OCI-LY7 (cell line): Measurements from ENCODE around the gene P4HTM. TPM values are rescaled to one million over a fixed set of nuclear protein-coding genes. Genes with fewer than 3 reads are reported as not detected.

Experiments used
- microRNA-seq: library from miRNA; unstranded; fragments of <30 nt; microRNA quantifications from one replicate; pipeline ENCODE4 v1.2.0, GENCODE V29; 2022; ENCODE audit warnings: borderline replicate concordance
- small RNA-seq: library from RNA; depleted of rRNA; stranded (forward); fragments of <200 nt; gene quantifications from one replicate; pipeline ENCODE3, GENCODE V24; 2014
- total RNA-seq, 2 experiments: library from RNA; depleted of rRNA in 1 of 2; stranded (reverse); fragments of >200 nt in 1 of 2; shearing (Covaris generic) in 1 of 2; gene quantifications; 2 replicates each; pipeline ENCODE4 v1.2.3, GENCODE V29; 2014 to 2022

Gene P4HTM
- total RNA-seq, 2 experiments from 2014 or later, result 36.9 to 45.3 TPM

Small RNA genes within 50 kb of the gene (microRNA-seq; reads per million reads assigned to microRNA genes)
- gene MIR191, result 60,051 reads per million, percentile 99 among the genes with 10 or more reads in this experiment
- 13,748 reads per million, percentile 96 among the genes with 10 or more reads in this experiment for gene MIR425

Small RNA genes within 50 kb of the gene (small RNA-seq; reads per million reads assigned to genes)
- gene MIR191 (258 reads per million, percentile 99 among the genes with 10 or more reads in this experiment), gene MIR425 (7.9 reads per million, percentile 94 among the genes with 10 or more reads in this experiment)

Other genes with a start within 250 kb of the P4HTM start
- 13.8 and 16.0 TPM in 2 replicates for gene PRKAR2A, start 142.4 kb upstream of the P4HTM start, total RNA-seq (2014; rRNA removed; shearing (Covaris generic))
- gene PRKAR2A, start 142.4 kb upstream of the P4HTM start, total RNA-seq (2022), result 19.6 and 22.4 TPM in 2 replicates
- 20.9 and 21.3 TPM in 2 replicates for gene SLC25A20, start 91.4 kb upstream of the P4HTM start, total RNA-seq (2014; rRNA removed; shearing (Covaris generic))
- gene SLC25A20, start 91.4 kb upstream of the P4HTM start, total RNA-seq (2022), result 19.1 and 20.1 TPM in 2 replicates
- gene ARIH2, start 71.4 kb upstream of the P4HTM start, total RNA-seq (2014; rRNA removed; shearing (Covaris generic)), result 121 and 124 TPM in 2 replicates
- 113 and 131 TPM in 2 replicates for gene ARIH2, start 71.4 kb upstream of the P4HTM start, total RNA-seq (2022)
- gene WDR6, start 17.1 kb downstream of the P4HTM start, total RNA-seq (2014; rRNA removed; shearing (Covaris generic)), result 92.0 and 101 TPM in 2 replicates
- 128 and 131 TPM in 2 replicates for gene WDR6, start 17.1 kb downstream of the P4HTM start, total RNA-seq (2022)
- 26.3 and 36.2 TPM in 2 replicates for gene DALRD3, start 28.3 kb downstream of the P4HTM start, total RNA-seq (2014; rRNA removed; shearing (Covaris generic))
- gene DALRD3, start 28.3 kb downstream of the P4HTM start, total RNA-seq (2022), result 35.0 and 35.7 TPM in 2 replicates
- gene NDUFAF3, start 31.9 kb downstream of the P4HTM start, total RNA-seq (2014; rRNA removed; shearing (Covaris generic)), result 255 and 309 TPM in 2 replicates
- 124 and 147 TPM in 2 replicates for gene NDUFAF3, start 31.9 kb downstream of the P4HTM start, total RNA-seq (2022)
- gene IMPDH2, start 39.2 kb downstream of the P4HTM start, total RNA-seq (2014; rRNA removed; shearing (Covaris generic)), result 295 and 319 TPM in 2 replicates
- 328 and 360 TPM in 2 replicates for gene IMPDH2, start 39.2 kb downstream of the P4HTM start, total RNA-seq (2022)
- gene QRICH1, start 103.8 kb downstream of the P4HTM start, total RNA-seq (2014; rRNA removed; shearing (Covaris generic)), result 93.0 and 111 TPM in 2 replicates
- gene QRICH1, start 103.8 kb downstream of the P4HTM start, total RNA-seq (2022), result 132 and 156 TPM in 2 replicates
- gene QARS1, start 114.5 kb downstream of the P4HTM start, total RNA-seq (2014; rRNA removed; shearing (Covaris generic)), result 290 and 310 TPM in 2 replicates
- 355 and 459 TPM in 2 replicates for gene QARS1, start 114.5 kb downstream of the P4HTM start, total RNA-seq (2022)
- 49.4 and 57.2 TPM in 2 replicates for gene USP19, start 130.6 kb downstream of the P4HTM start, total RNA-seq (2014; rRNA removed; shearing (Covaris generic))
- 69.4 and 78.3 TPM in 2 replicates for gene USP19, start 130.6 kb downstream of the P4HTM start, total RNA-seq (2022)
- 0.44 TPM in 2 replicates for gene LAMB2, start 142.8 kb downstream of the P4HTM start, total RNA-seq (2014; rRNA removed; shearing (Covaris generic))
- not detected in 2 replicates for gene LAMB2, start 142.8 kb downstream of the P4HTM start, total RNA-seq (2022)
- gene CCDC71, start 176.1 kb downstream of the P4HTM start, total RNA-seq (2014; rRNA removed; shearing (Covaris generic)), result 20.3 and 27.9 TPM in 2 replicates
- gene CCDC71, start 176.1 kb downstream of the P4HTM start, total RNA-seq (2022), result 22.7 and 23.4 TPM in 2 replicates
- gene KLHDC8B, start 181.4 kb downstream of the P4HTM start, total RNA-seq (2014; rRNA removed; shearing (Covaris generic)), result 0.69 TPM in 1 of 2 replicates, not detected in the other
- 0.91 and 1.3 TPM in 2 replicates for gene KLHDC8B, start 181.4 kb downstream of the P4HTM start, total RNA-seq (2022)